NCI-H774 (cell line): ENCODE data around the gene CEP120.
"Not testable (repeated sequence)": the region's sequence is repeated elsewhere in the genome, so short reads cannot be mapped to it uniquely, and the experiment has no call there.

Source experiments
- DNase-seq: peaks from one replicate; lab custom pipeline; 2025; lab: John Stamatoyannopoulos, UW

The CEP120 gene

GRCh38 chr5:123387313-123387712 lies 35.9 kb downstream of the CEP120 start:
- no peak for DNase-seq

GRCh38 chr5:123382252-123382651 lies 41.0 kb downstream of the CEP120 start:
- no peak for DNase-seq

GRCh38 chr5:123371575-123372179 lies 51.5 kb downstream of the CEP120 start:
- DNase-seq, result no peak

- DNase-seq, result no peak
Observed at GRCh38 chr5:123369371-123369968, 53.7 kb downstream of the CEP120 start.

- DNase-seq, result no peak
Observed at GRCh38 chr5:123367739-123368138, 55.5 kb downstream of the CEP120 start.

- DNase-seq, result no peak
Observed at GRCh38 chr5:123365156-123365555, 58.0 kb downstream of the CEP120 start.

- no peak for DNase-seq
Observed at GRCh38 chr5:123364441-123365155, 58.6 kb downstream of the CEP120 start.

GRCh38 chr5:123360910-123361309 lies 62.3 kb downstream of the CEP120 start:
- no peak for DNase-seq

GRCh38 chr5:123360201-123360571 lies 63.0 kb downstream of the CEP120 start:
- no peak for DNase-seq

- DNase-seq, result no peak
Observed at GRCh38 chr5:123359454-123360200, 63.6 kb downstream of the CEP120 start.

GRCh38 chr5:123358751-123359150 lies 64.5 kb downstream of the CEP120 start:
- DNase-seq, result no peak

GRCh38 chr5:123358304-123358703 lies 64.9 kb downstream of the CEP120 start:
- no peak for DNase-seq

GRCh38 chr5:123351820-123352219 lies 71.4 kb downstream of the CEP120 start:
- no peak for DNase-seq

- no peak for DNase-seq
Observed at GRCh38 chr5:123351240-123351639, 72.0 kb downstream of the CEP120 start.

GRCh38 chr5:123350742-123351141 lies 72.5 kb downstream of the CEP120 start:
- DNase-seq, result no peak

- peak; percentile 30 for DNase-seq
Observed at GRCh38 chr5:123344816-123345426, 78.3 kb downstream of the CEP120 start.

- no peak for DNase-seq
Observed at GRCh38 chr5:123340928-123341327, 82.3 kb downstream of the CEP120 start.

- not testable (repeated sequence) for DNase-seq
Observed at GRCh38 chr5:123308377-123308776, 114.8 kb downstream of the CEP120 start.

- no peak for DNase-seq
Observed at GRCh38 chr5:123305751-123306150, 117.5 kb downstream of the CEP120 start.

- DNase-seq, result no peak
Observed at GRCh38 chr5:123304777-123305316, 118.4 kb downstream of the CEP120 start.

- no peak for DNase-seq
Observed at GRCh38 chr5:123303802-123304201, 119.4 kb downstream of the CEP120 start.

GRCh38 chr5:123300266-123300665 lies 122.9 kb downstream of the CEP120 start:
- DNase-seq, result no peak
